Liver (tissue), 9 donors: ENCODE results near the gene MYO16. TPM values are rescaled to one million over a fixed set of nuclear protein-coding genes. Genes with fewer than 3 reads are reported as not detected.

ENCODE experiments used
- DNase-seq: peaks from one replicate; pipeline ENCODE4 v3.0.0-alpha.2; 2017; ENCODE audit warnings: low spot score
- H3K27ac ChIP-seq, 2 donors: one replicate each; pipeline ENCODE4 v1.7.0; 2013; ENCODE audit warnings: inconsistent platforms in 2 of 2, low read length in 2 of 2, control low read depth in 1 of 2, low read depth in 1 of 2, mild to moderate bottlenecking in 1 of 2
- H3K27me3 ChIP-seq, 4 donors: one replicate each; pipeline versions ENCODE4 v1.6.1 to v1.7.0; 2013; ENCODE audit warnings: low read length in 3 of 4, inconsistent platforms in 1 of 4, mild to moderate bottlenecking in 1 of 4, moderate library complexity in 1 of 4; ENCODE audit not compliant: control insufficient read depth in 4 of 4, insufficient read depth in 4 of 4
- H3K36me3 ChIP-seq, 4 donors: one replicate each; pipeline versions ENCODE4 v1.6.1 to v1.7.0; 2013; ENCODE audit warnings: low read length in 3 of 4, mild to moderate bottlenecking in 3 of 4, low read depth in 1 of 4, moderate library complexity in 1 of 4; ENCODE audit not compliant: control insufficient read depth in 4 of 4, insufficient read depth in 3 of 4
- H3K4me1 ChIP-seq, 4 donors: one replicate each; pipeline versions ENCODE4 v1.6.1 to v1.7.0; 2013; ENCODE audit warnings: low read length in 3 of 4, mild to moderate bottlenecking in 3 of 4, moderate library complexity in 1 of 4; ENCODE audit not compliant: control insufficient read depth in 4 of 4, insufficient read depth in 4 of 4
- H3K4me3 ChIP-seq, 3 donors: one replicate each; pipeline versions ENCODE4 v1.6.1 to v1.7.0; 2013; ENCODE audit warnings: low read length in 3 of 3, control low read depth in 1 of 3, low read depth in 1 of 3, mild to moderate bottlenecking in 1 of 3
- H3K9ac ChIP-seq, 2 donors: one replicate each; pipeline ENCODE4 v1.7.0; 2013; ENCODE audit warnings: low read length in 2 of 2, mild to moderate bottlenecking in 2 of 2, moderate library complexity in 2 of 2, control low read depth in 1 of 2, low read depth in 1 of 2
- H3K9me3 ChIP-seq, 4 donors: one replicate each; pipeline versions ENCODE4 v1.6.1 to v1.7.0; 2013; ENCODE audit warnings: low read length in 3 of 4; ENCODE audit not compliant: control insufficient read depth in 4 of 4
- ATF3 ChIP-seq: IDR thresholded peaks from 2 replicates; pipeline ENCODE4 v1.6.1; 2016; ENCODE audit warnings: antibody characterized with exemption
- CTCF ChIP-seq: fragments of 150-350 bp; IDR thresholded peaks from 2 replicates; pipeline ENCODE4 v1.5.1; 2017; ENCODE audit warnings: improper control_type of control experiment, low read depth, low read length; ENCODE audit not compliant: missing input control
- EGR1 ChIP-seq, 2 donors: IDR thresholded peaks; 2 replicates each; pipeline ENCODE4 v1.6.1; 2016 to 2018; ENCODE audit warnings: antibody characterized with exemption in 2 of 2, low read depth in 2 of 2
- FOXA1 ChIP-seq: IDR thresholded peaks from 2 replicates; pipeline ENCODE4 v1.6.1; 2016; ENCODE audit warnings: antibody characterized with exemption
- FOXA2 ChIP-seq: IDR thresholded peaks from 2 replicates; pipeline ENCODE4 v1.6.1; 2016; ENCODE audit warnings: antibody characterized with exemption
- HNF4A ChIP-seq, 2 donors: conservative IDR thresholded peaks; 2 replicates each; pipeline ENCODE4 v1.6.1; 2016; ENCODE audit warnings: antibody characterized with exemption in 2 of 2, mild to moderate bottlenecking in 2 of 2
- HNF4G ChIP-seq: IDR thresholded peaks from 2 replicates; pipeline ENCODE4 v1.6.1; 2016; ENCODE audit warnings: antibody characterized with exemption
- MAX ChIP-seq: IDR thresholded peaks from 2 replicates; pipeline ENCODE4 v1.6.1; 2016; ENCODE audit warnings: antibody characterized with exemption
- NR2F2 ChIP-seq: IDR thresholded peaks from 2 replicates; pipeline ENCODE4 v1.6.1; 2016; ENCODE audit warnings: antibody characterized with exemption
- RAD21 ChIP-seq, 2 donors: IDR thresholded peaks; 2 replicates each; pipeline ENCODE4 v1.6.1; 2016; ENCODE audit warnings: antibody characterized with exemption in 2 of 2, mild to moderate bottlenecking in 2 of 2
- REST ChIP-seq: IDR thresholded peaks from 2 replicates; pipeline ENCODE4 v1.6.1; 2016; ENCODE audit warnings: antibody characterized with exemption, mild to moderate bottlenecking
- RXRA ChIP-seq, 2 donors: IDR thresholded peaks; 2 replicates each; pipeline ENCODE4 v1.6.1; 2017 to 2018; ENCODE audit warnings: antibody characterized with exemption in 2 of 2, mild to moderate bottlenecking in 1 of 2
- SP1 ChIP-seq: IDR thresholded peaks from 2 replicates; pipeline ENCODE4 v1.6.1; 2018; ENCODE audit warnings: antibody characterized with exemption, mild to moderate bottlenecking
- TAF1 ChIP-seq: conservative IDR thresholded peaks from 2 replicates; pipeline ENCODE4 v1.6.1; 2016; ENCODE audit warnings: antibody characterized with exemption, mild to moderate bottlenecking
- YY1 ChIP-seq: IDR thresholded peaks from 2 replicates; pipeline ENCODE4 v1.6.1; 2016; ENCODE audit warnings: antibody characterized with exemption, mild to moderate bottlenecking
- WGBS: extraction: QIAGEN DNeasy Blood & Tissue Kit; methylation state at CpG from one replicate; pipeline ENCODE4 v1.1.7; 2013; 5-methylcytosine and 5-hydroxymethylcytosine counted together
- polyA plus RNA-seq, 2 donors: library from polyadenylated mRNA; stranded (reverse) in 1 of 2; unstranded in 1 of 2; fragments of 200-250 nt in 1 of 2; fragments of >200 nt in 1 of 2; fragmentation: Nextera tagmentation in 1 of 2; extraction: Ambion mirVana in 1 of 2; gene quantifications; one replicate each; pipeline versions ENCODE4 v1.2.1 to v1.2.3, GENCODE V29; 2013 to 2015
- total RNA-seq, 2 donors: library from RNA; depleted of rRNA; stranded (reverse); fragments of >200 nt; gene quantifications; one replicate each; pipeline ENCODE4 v1.2.3, GENCODE V29; 2014
- donor health status: healthy.
- donor health status: healthy.
- donor health status: healthy.
- donor health status: healthy.
- donor health status: healthy.

Gene MYO16
- total and polyA plus RNA-seq, 4 donors, result 0.37 to 1.1 (median 0.68) TPM

GRCh38 chr13:108961542-108962125, 332.2 kb downstream of the MYO16 start:
- Histone ChIP-seq H3K9me3 (no peaks in the 10 kb centered on the region), H3K36me3 (peaks cover 0 to 2% (median 0%) of the 10 kb centered on the region in 4 donors), H3K9ac (no peak overlapping the region), H3K27ac (no peak overlapping the region), H3K4me1 (no peaks in the 10 kb centered on the region), H3K27me3 (no peaks in the 10 kb centered on the region), H3K4me3 (no peak overlapping the region)
- DNase-seq, result no peak
- 18% methylated on average over 7 of the region's 7 CpGs for WGBS
- TF ChIP-seq MAX (no peak), RXRA (IDR thresholded peaks at IDR 0.05) (peak; percentile 63 to 83), SP1 (peak; percentile 31), ATF3 (peak; percentile 11), RAD21 (IDR thresholded peaks at IDR 0.05) (peak; percentile 97 to 98), HNF4A (conservative IDR thresholded peaks at IDR 0.05) (peak; percentile 69 to 81), CTCF (peak; percentile 84), FOXA2 (no peak), NR2F2 (peak; percentile 98)

- DNase-seq, result no peak
Measured at GRCh38 chr13:108962654-108963053, 333.2 kb downstream of the MYO16 start.

GRCh38 chr13:108963276-108963810, 333.9 kb downstream of the MYO16 start:
- Histone ChIP-seq H3K9ac (no peak overlapping the region), H3K27me3 (no peaks in the 10 kb centered on the region), H3K4me3 (no peak overlapping the region), H3K27ac (no peak overlapping the region), H3K9me3 (no peaks in the 10 kb centered on the region), H3K4me1 (no peaks in the 10 kb centered on the region), H3K36me3 (peaks cover 0 to 3% (median under 1%) of the 10 kb centered on the region in 4 donors)
- 90% methylated on average over 3 of the region's 3 CpGs for WGBS
- TF ChIP-seq EGR1 (IDR thresholded peaks at IDR 0.05; ENCODE audit: low read depth in 2 of 2), result no peak
- TF ChIP-seq RXRA (IDR thresholded peaks at IDR 0.05), result no peak
- TF ChIP-seq CTCF, result no peak
- TF ChIP-seq HNF4G, result no peak
- no peak for TF ChIP-seq REST
- no peak for TF ChIP-seq TAF1
- TF ChIP-seq SP1, result no peak
- DNase-seq, result no peak

More at GRCh38 chr13:108962654-108963053, 333.2 kb downstream of the MYO16 start:
- TF ChIP-seq RXRA (IDR thresholded peaks at IDR 0.05) (no peak), YY1 (no peak), ATF3 (no peak), FOXA1 (no peak)
- Histone ChIP-seq H3K36me3 (peaks cover 0 to 2% (median 0%) of the 10 kb centered on the region in 4 donors), H3K4me1 (no peaks in the 10 kb centered on the region), H3K27ac (no peak overlapping the region), H3K9me3 (no peaks in the 10 kb centered on the region), H3K27me3 (no peaks in the 10 kb centered on the region), H3K9ac (no peak overlapping the region), H3K4me3 (no peak overlapping the region)
